Measurements from ENCODE around the gene UBE2E3.
"Not testable (repeated sequence)": the region's sequence is repeated elsewhere in the genome, so short reads cannot be mapped to it uniquely, and the experiment has no call there.

The UBE2E3 gene

GRCh38 chr2:181025004-181025403 lies 44.6 kb downstream of the UBE2E3 start:
- no peak for FAIRE-seq
- DNase-seq (ENCODE audit: low spot score), result no peak

GRCh38 chr2:181036445-181036844 lies 56.0 kb downstream of the UBE2E3 start:
- no peak for FAIRE-seq
- no peak for DNase-seq (ENCODE audit: low spot score)

GRCh38 chr2:181036848-181037603 lies 56.6 kb downstream of the UBE2E3 start:
- peak; percentile 29 for DNase-seq (ENCODE audit: low spot score)
- FAIRE-seq, result no peak

- DNase-seq (ENCODE audit: low spot score) (no peak), FAIRE-seq (no peak)
These were observed 57.5 kb downstream of the UBE2E3 start for GRCh38 chr2:181037922-181038321.

GRCh38 chr2:181038796-181039195 lies 58.4 kb downstream of the UBE2E3 start:
- no peak for DNase-seq (ENCODE audit: low spot score)
- no peak for FAIRE-seq

- not testable (repeated sequence) for DNase-seq (ENCODE audit: low spot score); FAIRE-seq
These were observed 60.4 kb downstream of the UBE2E3 start for GRCh38 chr2:181040839-181041238.

GRCh38 chr2:181041661-181042060 lies 61.3 kb downstream of the UBE2E3 start:
- no peak for DNase-seq (ENCODE audit: low spot score)
- FAIRE-seq, result no peak

- FAIRE-seq (no peak), DNase-seq (ENCODE audit: low spot score) (no peak)
These were observed 62.3 kb downstream of the UBE2E3 start for GRCh38 chr2:181042706-181043105.

GRCh38 chr2:181046833-181047232 lies 66.4 kb downstream of the UBE2E3 start:
- DNase-seq (ENCODE audit: low spot score) (no peak), FAIRE-seq (no peak)

- no peak for DNase-seq (ENCODE audit: low spot score)
- FAIRE-seq, result no peak
These were observed 67.4 kb downstream of the UBE2E3 start for GRCh38 chr2:181047829-181048228.

GRCh38 chr2:181051861-181052522 lies 71.6 kb downstream of the UBE2E3 start:
- DNase-seq (ENCODE audit: low spot score) (no peak), FAIRE-seq (no peak)

- DNase-seq (ENCODE audit: low spot score) (no peak), FAIRE-seq (no peak)
These were observed 72.1 kb downstream of the UBE2E3 start for GRCh38 chr2:181052523-181052891.

- no peak for DNase-seq (ENCODE audit: low spot score)
- no peak for FAIRE-seq
These were observed 73.9 kb downstream of the UBE2E3 start for GRCh38 chr2:181054256-181054655.

GRCh38 chr2:181054843-181055242 lies 74.4 kb downstream of the UBE2E3 start:
- FAIRE-seq (no peak), DNase-seq (ENCODE audit: low spot score) (no peak)

- DNase-seq (ENCODE audit: low spot score) (peak; percentile 45), FAIRE-seq (peak; percentile 75)
These were observed 78.2 kb downstream of the UBE2E3 start for GRCh38 chr2:181058378-181059269.

- no peak for FAIRE-seq
- no peak for DNase-seq (ENCODE audit: low spot score)
These were observed 83.3 kb downstream of the UBE2E3 start for GRCh38 chr2:181063696-181064095.

GRCh38 chr2:181065458-181065857 lies 85.1 kb downstream of the UBE2E3 start:
- FAIRE-seq, result no peak

GRCh38 chr2:181066333-181066732 lies 85.9 kb downstream of the UBE2E3 start:
- DNase-seq (ENCODE audit: low spot score), result no peak
- no peak for FAIRE-seq

More at GRCh38 chr2:181065458-181065857, 85.1 kb downstream of the UBE2E3 start:
- DNase-seq (ENCODE audit: low spot score), result no peak

- peak; percentile 73 for FAIRE-seq
- peak; percentile 71 for DNase-seq (ENCODE audit: low spot score)
These were observed 89.9 kb downstream of the UBE2E3 start for GRCh38 chr2:181070119-181070835.

GRCh38 chr2:181070836-181071200 lies 90.4 kb downstream of the UBE2E3 start:
- DNase-seq (ENCODE audit: low spot score) (no peak), FAIRE-seq (no peak)

GRCh38 chr2:181072486-181073235 lies 92.3 kb downstream of the UBE2E3 start:
- DNase-seq (ENCODE audit: low spot score), result no peak
- FAIRE-seq, result no peak

Measured in RCC 7860 (cell line).